Ureter (tissue), 1 donor: ENCODE data around the gene SEMA5B. TPM values are rescaled to one million over a fixed set of nuclear protein-coding genes. Genes with fewer than 3 reads are reported as not detected.
A peak's percentile ranks its signal among the peaks of the same experiment; 100 is the strongest.

ENCODE experiments used
- DNase-seq: peaks from one replicate; pipeline ENCODE4 v3.0.0-alpha.2; 2020; ENCODE audit warnings: low spot score
- total RNA-seq: library from RNA; stranded (reverse); gene quantifications from one replicate; pipeline ENCODE4 v1.2.4, GENCODE V29; 2023
- donor health status: DM: yes; HTN: yes; CAD: no.

The SEMA5B gene
- total RNA-seq, 1 donor from 2014 or later: 2.3 TPM

DNA sequence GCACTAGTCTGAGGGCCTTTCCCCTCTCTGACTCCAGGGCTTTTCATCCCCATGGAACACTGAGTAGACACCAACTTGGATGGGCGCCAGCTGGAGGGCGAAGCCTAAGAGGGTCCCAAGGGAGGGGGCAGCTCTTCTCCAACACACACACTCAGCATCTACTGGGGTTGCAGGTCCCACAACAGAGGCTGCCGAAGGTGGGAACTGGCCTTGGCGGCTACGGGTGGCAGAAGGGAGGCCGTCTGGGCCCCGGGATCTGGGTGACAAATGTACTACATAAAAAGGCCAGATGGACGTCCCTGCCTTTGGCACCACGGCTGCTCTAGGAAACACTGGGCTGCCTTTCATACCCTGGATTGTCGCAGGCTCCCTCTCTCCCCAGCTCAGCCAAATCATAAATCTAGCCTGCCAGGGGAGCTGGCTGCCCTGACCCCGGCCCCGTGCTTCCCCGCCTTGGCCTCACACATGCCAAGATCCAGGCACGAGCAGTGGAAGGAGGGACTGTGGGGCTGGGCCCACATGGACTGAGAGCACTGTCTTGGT, 31.5 kb downstream of the SEMA5B start:
- peak; percentile 55 for DNase-seq

DNA sequence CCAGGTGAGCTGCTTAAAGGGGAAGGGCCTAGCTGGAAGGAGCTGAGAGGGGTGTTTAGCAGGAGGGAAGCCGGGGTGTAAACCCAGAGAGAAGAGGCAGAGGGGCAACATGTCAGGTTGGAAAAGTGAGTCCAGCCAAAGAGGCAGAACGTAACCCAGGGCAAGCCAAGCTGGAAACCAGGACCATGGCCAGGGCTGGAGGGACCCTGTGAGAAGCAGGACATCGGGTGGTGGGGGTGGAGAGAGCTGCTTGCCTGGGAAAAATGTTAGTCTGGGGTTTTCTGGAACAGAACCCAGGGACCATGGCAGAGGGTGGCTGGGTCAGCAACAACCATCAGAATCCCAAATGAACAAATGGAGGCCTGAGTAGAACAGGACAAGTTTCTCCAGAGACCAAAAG, 32.6 kb downstream of the SEMA5B start:
- DNase-seq: no peak

DNA sequence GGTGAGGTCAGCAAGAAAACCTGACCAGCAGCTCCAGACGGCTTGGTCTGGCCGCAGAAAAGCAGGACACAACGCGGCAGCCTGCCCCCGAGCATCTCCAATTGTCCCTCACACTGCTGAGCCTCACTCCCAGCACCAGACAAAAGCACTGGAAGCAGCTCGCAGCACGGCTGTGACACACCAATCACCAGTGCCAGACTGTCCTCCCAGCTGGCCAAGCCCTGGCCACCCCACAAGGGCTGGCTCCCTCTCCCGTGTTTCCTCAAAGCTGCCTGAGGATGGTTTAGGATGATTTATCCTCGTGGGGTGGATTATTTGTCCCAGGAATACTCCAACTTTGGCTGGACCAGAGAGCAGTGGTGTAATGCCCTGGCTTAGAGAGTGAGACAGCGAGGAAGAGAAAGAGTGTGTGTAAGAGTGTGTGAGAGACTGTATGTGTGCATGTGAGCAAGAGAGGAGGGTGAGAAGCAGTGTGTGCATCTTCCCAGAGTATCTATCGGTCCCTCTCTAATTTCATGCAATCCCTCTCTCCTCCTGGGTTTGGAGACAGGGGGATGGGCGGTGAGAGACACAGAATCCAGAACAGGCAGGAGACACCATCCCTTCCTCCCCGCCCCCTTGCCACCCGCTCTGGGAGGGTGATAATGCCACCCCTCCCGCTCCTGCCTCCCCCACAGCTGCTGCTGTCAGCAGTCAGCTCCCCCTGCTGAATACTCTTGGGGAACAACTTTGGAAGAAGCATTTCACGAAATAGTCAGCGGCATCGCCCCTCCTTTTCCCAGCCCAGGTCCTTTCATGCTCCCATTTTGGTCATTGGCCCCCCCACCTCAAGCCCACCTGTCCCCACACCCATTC, 34.2 kb downstream of the SEMA5B start:
- DNase-seq: peak; percentile 53

DNA sequence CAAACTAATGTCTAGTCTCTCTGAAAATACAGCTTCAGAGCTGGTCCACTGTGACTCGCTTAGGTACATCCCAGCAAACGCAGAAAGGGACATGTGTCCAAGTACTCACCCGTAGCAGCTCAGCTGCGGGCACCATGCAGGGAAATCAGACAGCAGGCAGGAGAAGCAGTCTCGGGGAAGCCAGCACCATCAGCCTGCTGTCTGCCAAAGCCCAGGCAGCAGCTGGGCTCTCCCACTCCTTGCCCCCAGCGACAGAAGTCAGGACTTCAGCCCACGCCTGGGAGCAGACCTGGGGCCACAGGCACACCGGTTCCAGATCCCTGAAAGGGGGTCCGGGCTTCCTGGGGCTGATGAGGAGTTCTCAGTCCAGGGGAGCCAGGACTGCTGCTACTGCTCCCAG, 34.9 kb downstream of the SEMA5B start:
- no peak for DNase-seq

DNA sequence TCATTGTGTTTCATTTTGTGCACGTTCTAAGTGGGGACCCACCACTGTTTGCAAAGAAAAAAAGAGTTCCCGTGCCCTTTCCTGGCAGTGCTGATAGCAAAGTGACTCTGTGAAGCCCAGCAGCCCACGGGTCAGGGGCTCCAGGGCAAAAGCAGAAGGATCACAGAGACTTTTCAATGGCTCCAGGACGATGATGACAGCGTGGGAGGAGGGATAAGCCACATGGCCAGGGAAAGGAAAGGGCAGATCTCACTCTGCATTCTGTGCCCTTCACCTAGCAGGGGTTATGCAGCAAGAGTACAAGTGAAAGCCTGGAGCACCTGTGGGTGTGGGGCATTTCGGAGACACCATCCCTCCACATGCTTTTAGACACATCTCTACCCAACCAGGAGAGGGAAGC, 35.4 kb downstream of the SEMA5B start:
- no peak for DNase-seq

DNA sequence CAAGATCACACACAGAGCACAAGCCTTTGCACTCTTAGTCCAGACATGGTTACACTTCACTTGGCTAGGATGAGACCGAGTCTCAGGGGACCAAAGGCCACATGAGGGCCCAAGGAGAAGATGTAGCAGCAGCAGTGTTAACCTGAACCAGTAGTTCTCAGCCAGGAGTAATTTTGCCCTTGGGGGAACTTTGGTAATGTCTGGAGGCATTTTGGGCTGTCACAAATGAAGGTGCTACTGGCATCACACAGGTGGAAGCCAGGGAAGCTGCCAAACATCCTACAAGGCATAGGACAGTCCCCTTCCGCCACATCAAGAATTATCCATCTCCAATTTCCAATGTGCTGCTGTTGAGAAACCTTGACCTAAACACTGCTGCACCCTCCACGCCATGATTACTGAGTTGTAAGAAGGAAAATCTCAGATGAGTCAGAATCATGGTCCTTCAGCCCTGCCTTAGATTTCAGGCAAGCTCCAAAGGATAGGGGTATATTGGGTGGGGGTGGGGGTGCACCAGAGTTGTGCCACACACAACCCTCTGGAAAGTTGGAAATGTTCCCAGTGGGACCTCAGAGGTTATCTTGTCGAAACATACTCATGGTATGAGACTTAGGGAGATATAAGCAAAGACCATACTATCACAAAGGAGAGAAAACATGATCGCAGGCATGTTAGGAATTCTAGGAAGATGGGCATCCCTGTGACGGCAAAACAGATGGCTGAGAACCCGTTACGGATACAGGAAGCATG, 36.2 kb downstream of the SEMA5B start:
- DNase-seq: no peak

DNA sequence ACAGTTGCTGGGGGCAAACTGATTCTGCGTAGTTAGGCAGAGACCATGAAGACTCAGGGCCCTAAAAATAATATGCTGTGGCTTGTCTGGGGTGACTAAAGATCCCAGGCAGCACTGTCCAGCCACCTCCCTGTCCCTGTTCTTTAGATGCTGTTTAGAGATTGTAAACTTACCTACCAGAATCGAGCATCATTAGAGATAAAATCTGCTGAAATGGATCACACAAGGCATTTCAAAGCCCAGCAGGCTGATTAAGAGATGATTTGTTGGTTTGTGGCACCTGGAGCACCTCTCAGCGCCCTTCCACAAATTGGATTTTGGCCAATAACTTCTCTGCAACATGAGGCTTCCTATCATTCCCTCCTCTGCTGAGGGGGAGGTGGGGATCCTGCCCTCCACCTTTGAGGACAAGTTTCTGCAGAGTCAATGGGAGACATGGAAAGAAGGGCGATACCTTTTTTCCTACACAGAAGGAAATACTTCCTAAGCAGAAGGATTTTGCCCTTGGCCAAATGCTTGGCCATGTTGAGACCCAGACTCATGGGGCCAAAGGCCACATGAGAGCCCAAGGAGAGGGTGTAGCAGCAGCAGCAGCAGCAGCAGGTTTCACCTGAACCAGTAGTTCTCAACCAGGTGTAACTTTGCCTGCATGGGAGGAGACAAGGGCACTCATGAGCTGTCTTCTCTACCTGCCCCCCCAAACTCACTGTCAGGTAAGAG, 37.5 kb downstream of the SEMA5B start:
- DNase-seq: no peak

DNA sequence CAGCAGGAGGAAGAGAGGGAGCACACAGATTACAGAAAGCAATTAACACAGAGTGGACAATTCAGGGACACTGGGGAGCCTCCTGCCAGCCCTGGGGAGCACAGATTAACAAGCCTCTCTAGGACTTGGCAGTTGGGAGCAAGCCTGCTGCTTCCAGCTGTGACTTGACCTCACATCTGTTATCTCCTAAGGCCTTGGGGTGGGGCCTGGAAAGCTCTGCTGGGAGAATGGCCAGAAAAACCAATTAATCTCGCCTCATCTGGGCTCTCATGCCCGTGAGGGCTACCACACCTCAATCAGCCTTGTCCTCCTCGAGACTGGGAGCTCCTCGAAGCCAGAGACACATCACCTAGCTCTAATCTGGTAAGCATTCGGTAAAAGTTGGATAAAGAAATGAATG, 39.1 kb downstream of the SEMA5B start:
- DNase-seq: no peak

DNA sequence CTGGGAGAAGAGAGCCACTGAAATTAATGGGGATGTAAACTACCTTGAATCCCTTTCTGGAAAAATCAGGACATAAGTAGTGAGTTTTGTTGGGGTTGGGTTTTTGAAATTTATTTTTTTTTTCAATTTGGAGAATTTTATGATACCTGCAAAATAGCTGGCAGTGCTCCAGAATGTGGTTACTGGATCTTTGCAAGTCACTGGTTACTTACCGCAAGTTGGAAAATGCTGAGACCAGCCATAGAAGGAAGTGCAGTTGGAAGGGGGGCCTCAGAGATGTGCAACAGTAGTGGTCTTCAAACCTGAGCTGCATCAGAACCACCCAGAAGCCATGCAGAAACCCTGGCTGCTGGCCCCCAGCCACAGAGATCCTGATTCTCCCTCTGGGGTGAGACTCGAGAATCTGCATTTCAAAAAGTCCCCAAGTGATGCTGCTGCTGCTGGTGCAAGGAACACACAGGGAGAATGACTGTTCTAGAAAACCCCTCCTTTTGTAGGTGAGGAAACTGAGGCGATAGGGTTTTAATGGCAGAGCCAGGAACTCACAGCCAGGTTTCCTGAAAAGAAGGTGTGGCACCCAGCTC, 39.7 kb downstream of the SEMA5B start:
- no peak for DNase-seq

DNA sequence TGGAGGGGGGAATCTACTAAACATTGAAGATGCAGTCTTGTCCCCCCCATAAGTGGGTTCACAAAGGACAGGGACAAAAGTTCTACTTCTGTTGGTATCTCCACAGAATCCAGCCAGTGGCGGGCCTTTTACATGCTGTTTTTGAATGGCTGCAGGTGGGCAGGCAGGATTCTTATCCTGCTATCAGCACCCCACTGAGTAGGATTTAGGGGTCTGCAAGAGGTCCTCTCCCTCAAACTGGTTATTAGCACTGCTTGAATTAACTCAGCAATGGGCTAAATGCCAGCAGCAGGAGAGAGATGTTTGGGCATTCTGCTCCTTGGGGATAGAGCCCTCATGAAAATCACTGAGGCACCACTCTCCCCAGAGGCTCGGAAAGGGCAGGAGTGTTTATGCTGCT, 40.3 kb downstream of the SEMA5B start:
- no peak for DNase-seq

DNA sequence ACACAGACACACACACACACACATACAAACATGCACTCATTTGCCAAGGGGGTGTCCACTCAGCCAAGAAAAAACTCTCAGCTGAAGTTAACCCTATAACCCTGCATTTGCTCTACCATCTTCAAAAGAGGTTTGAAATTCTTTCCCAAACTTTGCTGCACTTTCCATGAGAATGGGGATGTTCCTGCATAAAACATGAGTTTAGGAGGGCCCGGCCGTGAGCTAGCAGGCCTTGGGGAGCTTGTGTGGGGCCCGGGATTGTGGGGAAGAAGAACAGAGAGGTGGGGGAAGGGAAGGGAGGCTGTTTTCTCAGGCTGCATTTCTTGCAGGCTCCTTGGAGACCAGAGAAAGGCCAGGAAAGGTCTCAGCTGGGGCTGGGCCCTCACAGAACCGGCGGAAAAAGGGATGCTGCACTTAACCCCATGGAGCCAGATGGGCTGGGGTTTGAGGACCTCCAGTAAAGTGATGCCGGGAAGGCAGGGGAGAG, 40.8 kb downstream of the SEMA5B start:
- no peak for DNase-seq

DNA sequence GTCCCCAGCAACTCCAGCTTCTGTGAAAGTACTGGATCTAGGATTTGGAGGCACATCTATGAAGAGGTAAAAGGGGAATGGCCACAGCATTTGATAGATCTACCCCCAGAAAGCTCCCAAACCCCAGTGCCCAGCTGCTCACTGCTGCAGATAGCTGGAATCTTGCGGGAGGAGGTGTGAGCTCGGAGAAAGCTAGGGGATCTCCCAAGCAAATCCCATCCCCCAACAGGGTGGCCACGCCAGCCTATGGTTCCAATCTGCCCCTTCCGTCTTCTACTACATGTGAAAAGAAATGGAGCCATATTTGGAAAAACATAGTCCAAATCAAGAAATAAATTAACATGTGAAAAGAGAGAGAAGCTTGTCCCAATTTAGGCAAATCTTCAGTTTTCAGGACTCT, 42.0 kb downstream of the SEMA5B start:
- no peak for DNase-seq

DNA sequence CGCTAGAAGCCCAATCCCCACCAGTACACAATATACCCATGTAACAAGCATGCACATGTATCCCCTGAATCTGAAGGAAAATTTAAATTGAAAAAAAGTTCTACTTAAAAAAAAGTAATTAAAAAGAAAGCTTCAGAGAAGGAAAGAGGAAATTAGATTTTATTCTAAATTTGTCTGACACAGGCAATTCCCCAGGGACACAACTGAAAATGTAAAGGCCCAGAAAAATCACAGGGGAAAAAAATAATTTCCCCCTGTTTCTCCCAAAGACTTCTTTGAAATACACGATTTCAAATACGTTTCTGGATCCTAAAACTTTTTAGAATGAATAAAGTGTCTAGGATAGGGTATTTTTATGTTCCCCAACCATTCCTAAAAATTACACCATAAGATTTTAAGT, 42.9 kb downstream of the SEMA5B start:
- DNase-seq: no peak

DNA sequence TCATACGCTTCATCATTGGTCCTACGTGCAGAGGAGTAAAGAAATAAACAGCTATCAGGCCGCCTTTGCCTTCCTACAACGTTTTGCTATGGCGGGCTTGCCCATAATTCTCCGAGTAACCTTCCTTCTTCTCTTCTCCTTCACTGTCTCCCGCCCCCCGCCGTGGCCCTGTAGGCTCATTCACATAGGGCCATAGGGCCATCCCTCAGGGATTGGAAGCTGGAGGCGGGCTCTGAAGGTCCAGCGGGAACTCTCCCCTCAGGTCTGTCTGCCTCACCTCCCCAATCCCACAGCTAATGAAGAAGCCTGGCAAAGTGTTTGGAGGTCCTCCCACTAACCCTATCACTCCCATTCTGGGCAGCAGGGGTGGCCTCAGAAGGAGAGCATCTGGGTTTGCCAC, 43.6 kb downstream of the SEMA5B start:
- DNase-seq: no peak

DNA sequence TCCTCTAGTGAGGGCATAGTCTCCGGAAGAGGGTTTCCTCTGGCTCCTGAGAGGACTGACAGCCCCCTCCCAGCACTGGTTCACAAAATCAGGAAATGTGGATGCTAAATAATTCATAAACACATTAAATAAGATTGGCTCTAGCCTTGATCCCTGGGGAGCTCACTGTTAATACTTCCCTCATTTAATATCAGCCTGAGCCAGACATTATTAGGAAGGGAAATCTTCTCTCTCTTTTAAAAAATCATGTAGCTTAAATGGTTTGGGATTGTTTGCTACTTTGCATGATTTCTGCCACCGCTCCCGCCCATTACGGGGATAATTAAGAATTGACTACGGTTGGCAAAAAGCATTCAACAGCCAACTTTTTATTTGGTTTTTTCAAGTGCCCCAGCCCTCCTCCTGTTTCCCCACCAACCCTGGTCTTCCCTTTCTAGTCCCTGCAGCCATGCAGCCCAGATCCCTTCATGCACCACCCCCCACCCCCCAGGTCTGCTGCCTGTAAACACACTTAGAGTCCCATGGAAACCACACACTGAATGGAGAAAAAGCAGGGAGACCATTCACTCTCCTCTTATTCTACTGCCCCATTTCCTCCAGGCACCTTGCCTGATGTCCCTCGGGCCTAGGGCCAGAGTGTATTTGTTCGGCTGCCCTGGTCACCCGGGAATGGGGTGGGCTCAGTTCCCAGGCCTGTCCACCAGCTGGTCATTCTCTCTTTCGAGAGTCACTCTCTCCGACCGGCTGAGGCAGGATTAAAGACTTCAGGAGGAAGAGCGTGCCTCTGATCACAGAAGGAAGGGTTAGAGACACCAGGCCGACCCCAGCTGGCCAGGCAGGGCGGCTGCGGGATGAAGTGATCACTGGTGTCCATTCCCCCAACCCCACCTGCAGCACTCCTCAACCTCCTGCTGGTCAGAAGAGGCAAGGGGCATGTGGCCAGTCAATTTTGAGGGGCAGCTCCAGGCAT, 45.1 kb downstream of the SEMA5B start:
- DNase-seq: peak; percentile 51

DNA sequence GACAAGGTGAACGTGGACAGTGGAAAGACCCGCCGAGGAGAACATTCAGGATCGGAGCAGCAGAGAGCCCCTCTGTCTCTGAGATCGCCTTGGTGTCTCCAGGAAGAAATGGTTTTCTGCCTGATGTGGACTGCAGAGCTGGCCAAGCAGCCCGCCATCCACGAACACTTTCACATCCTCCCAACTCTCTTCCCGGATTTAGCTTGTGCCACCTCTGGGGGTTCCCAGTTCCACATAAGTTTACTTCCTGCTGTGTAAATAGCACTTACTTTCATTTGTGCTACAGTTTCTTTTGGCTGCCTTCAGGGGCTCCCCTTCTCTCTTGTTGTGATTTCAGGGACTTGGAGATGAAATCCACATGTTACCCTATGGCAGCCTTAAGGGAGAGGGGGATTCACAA, 48.4 kb downstream of the SEMA5B start:
- no peak for DNase-seq

DNA sequence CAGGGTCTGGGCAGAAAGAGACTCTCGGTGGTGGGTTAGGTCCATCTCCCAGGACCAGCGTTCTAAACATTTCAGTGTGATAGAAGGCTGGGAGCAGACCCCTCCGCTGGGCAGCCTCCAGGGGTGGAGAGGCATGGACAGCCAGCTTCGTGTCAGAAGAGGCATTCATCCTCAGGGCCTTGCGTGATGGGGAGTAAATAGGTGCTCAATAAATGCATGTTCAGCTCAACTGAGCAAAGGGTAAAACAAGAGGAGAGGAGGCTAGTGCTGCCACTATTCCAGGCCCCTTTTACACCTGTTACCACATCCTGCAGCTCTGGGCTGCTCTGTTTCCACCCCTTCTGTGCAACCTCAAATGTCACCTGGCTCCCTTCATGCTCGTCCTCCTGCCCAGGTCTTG, 49.0 kb downstream of the SEMA5B start:
- DNase-seq: no peak

DNA sequence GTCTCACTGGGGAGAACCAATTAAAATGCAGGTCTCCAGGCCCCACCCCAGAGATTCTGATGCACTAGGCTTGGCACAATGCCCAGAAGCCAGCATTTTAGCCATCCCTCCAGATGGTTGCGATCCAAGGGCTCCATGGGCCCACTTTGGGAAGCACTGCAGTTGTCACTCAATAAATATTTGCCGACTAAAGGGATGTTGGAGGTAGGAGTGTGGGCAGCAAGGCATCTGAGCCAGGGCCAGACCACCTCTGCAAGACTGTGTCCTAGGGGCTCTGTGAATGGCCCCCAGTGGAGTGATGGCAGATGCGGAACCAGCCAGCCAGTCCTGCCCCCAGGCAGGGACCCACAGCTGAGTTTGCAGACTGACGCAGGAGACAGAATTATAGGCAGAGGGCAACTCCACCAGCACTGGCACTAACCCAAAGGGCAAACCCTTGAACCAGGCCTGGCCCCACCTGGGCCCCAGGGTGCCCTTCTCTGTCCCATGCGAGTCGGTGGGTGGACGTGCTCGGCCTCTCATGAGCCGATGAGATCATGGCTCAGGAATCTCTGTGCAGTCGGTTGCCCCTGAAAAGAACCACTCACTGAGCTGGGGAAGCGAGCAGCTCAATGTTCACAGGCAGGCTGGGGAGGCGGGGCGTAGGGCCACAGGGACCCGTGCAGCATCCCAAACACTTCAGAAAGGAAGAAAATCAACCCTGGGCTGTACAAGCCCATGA, 49.7 kb downstream of the SEMA5B start:
- no peak for DNase-seq

DNA sequence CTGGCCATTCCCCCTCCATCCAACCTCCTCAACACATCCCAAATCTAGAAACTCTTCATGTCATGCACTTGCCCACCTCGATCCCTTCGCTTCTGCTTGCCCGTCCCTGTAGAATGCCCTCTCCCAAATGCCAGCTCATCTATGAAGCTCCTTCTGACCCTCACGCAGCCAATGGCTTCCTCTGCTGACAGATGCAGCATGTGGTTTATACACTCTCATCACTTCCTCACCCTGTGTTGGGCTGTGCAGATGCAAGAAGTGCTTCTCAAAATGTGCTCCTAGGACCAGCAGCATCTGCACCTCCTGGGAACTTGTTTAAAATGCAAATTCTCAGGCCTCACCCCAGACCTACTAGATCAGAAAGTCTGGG, 51.7 kb downstream of the SEMA5B start:
- no peak for DNase-seq
